Vagina (tissue), 2 donors: ENCODE measurements around the gene SETD5. TPM values are rescaled to one million over a fixed set of nuclear protein-coding genes. Genes with fewer than 3 reads are reported as not detected.

Source experiments
- DNase-seq, 2 donors: peaks; one replicate each; pipeline ENCODE4 v3.0.0-alpha.2; 2017; ENCODE audit errors: extremely low spot score in 2 of 2
- H3K27ac ChIP-seq: fragments of 200-600 bp; sonication (generic); one replicate; pipeline ENCODE4 v1.5.1; 2019
- H3K27me3 ChIP-seq: fragments of 200-600 bp; sonication (generic); one replicate; pipeline ENCODE4 v1.5.1; 2019
- H3K36me3 ChIP-seq, 2 donors: fragments of 200-600 bp; sonication (generic); one replicate each; pipeline ENCODE4 v1.5.1; 2017 to 2019
- H3K4me1 ChIP-seq: fragments of 200-600 bp; sonication (generic); one replicate; pipeline ENCODE4 v1.5.1; 2019
- H3K4me3 ChIP-seq, 2 donors: fragments of 200-600 bp; sonication (generic); 1 replicate in 1 of 2; 2 replicates in 1 of 2; pipeline ENCODE4 v1.5.1; 2016 to 2019
- H3K9me3 ChIP-seq: fragments of 200-600 bp; sonication (generic); one replicate; pipeline ENCODE4 v1.5.1; 2019
- POLR2A ChIP-seq, 2 donors: fragments of 450-650 bp; IDR thresholded peaks; one replicate each; pipeline ENCODE4 v1.6.1; 2017; ENCODE audit warnings: antibody characterized with exemption in 2 of 2, mild to moderate bottlenecking in 2 of 2, moderate library complexity in 2 of 2
- POLR2AphosphoS5 ChIP-seq, 2 donors: sonication (generic); formaldehyde crosslinking; IDR thresholded peaks; one replicate each; pipeline ENCODE4 v1.9.0; 2017; ENCODE audit warnings: antibody characterized with exemption in 2 of 2, mild to moderate bottlenecking in 2 of 2, low read depth in 1 of 2; ENCODE audit not compliant: insufficient read depth in 1 of 2
- intact Hi-C: fragments of 100-400 bp; cut with DNase I; formaldehyde crosslinking; loops from one replicate; pipeline ENCODE4 v1.15.1; 2023
- total RNA-seq: library from RNA; depleted of rRNA; stranded (reverse); fragments of >200 nt; gene quantifications from one replicate; pipeline ENCODE4 v1.2.3, GENCODE V29; 2016
- TF ChIP-seq, protein P1 (sequence below), 3 experiments: fragments of 450-650 bp in 2 of 3; fragments of 200-600 bp in 1 of 3; sonication (generic) in 1 of 3; IDR thresholded peaks; one replicate each; pipeline ENCODE4 v1.5.1; 2017 to 2019; ENCODE audit warnings: antibody characterized with exemption in 3 of 3, mild to moderate bottlenecking in 2 of 3, moderate library complexity in 2 of 3

The SETD5 gene
- total RNA-seq, 1 donor from 2014 or later: 110 TPM

DNA sequence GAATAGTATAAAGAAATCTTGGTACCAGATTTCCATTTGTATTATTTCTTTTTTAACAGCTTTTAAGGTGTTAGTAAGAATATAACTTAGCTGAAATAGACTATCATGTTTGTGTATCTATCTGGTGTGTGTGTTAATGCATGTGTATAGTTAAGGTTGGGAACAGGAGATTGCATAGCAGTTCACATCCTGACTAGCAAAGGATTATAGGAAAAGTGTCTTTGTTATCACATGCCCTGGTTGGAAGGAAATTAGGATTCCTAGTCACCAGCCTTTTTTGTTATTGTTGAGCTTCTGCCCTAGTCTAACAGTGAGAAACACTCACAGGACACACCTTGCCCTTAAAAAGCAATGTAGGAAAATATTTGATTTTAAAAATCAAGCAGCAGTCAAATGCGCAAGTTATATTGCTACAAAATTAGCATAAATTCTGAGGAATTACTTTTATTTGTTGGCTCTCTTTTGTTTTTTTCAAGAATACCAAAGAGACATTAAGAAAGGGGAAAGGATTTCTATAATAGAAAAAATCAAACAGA, 58.2 kb downstream of the SETD5 start:
- intact Hi-C loops: no loop called here
- Histone ChIP-seq H3K27me3 (no peaks in the 10 kb centered on the region), H3K4me1 (no peaks in the 10 kb centered on the region), H3K9me3 (no peaks in the 10 kb centered on the region), H3K36me3 (peaks cover 0 to 72% of the 10 kb centered on the region in 2 donors), H3K4me3 (no peak overlapping the region), H3K27ac (no peak overlapping the region)
- no peak for TF ChIP-seq POLR2A (IDR thresholded peaks at IDR 0.05)
- no peak for TF ChIP-seq POLR2AphosphoS5 (IDR thresholded peaks at IDR 0.05; ENCODE audit: insufficient read depth in 1 of 2, low read depth in 1 of 2)
- TF ChIP-seq, protein P1, sequence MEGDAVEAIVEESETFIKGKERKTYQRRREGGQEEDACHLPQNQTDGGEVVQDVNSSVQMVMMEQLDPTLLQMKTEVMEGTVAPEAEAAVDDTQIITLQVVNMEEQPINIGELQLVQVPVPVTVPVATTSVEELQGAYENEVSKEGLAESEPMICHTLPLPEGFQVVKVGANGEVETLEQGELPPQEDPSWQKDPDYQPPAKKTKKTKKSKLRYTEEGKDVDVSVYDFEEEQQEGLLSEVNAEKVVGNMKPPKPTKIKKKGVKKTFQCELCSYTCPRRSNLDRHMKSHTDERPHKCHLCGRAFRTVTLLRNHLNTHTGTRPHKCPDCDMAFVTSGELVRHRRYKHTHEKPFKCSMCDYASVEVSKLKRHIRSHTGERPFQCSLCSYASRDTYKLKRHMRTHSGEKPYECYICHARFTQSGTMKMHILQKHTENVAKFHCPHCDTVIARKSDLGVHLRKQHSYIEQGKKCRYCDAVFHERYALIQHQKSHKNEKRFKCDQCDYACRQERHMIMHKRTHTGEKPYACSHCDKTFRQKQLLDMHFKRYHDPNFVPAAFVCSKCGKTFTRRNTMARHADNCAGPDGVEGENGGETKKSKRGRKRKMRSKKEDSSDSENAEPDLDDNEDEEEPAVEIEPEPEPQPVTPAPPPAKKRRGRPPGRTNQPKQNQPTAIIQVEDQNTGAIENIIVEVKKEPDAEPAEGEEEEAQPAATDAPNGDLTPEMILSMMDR (IDR thresholded peaks at IDR 0.05): no peak
- DNase-seq: no peak

DNA sequence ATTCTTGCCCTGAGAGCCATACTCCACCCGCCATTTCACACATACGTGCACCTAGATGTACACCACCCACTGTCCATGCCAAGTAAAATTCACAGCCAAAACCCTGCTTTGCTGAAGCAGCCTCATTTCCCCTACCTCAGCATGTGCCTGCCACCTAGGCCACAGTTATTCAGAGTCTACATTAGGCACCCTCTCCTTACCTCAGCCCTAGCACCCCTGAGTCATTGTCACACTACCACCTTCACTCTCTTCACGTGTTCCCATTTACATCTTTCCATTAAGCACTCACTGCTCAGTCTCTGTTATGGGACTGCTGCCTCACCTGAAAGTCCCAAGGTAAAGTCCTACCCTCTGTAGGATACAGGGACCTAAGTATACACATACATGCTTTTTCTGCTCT, 70.0 kb downstream of the SETD5 start:
- Histone ChIP-seq H3K27ac (no peak overlapping the region), H3K9me3 (no peaks in the 10 kb centered on the region), H3K27me3 (no peaks in the 10 kb centered on the region), H3K4me3 (no peak overlapping the region), H3K36me3 (peaks cover 0 to 76% of the 10 kb centered on the region in 2 donors), H3K4me1 (no peaks in the 10 kb centered on the region)
- DNase-seq: no peak
- TF ChIP-seq, protein P1 (IDR thresholded peaks at IDR 0.05): no peak
- TF ChIP-seq POLR2A (IDR thresholded peaks at IDR 0.05) (no peak), POLR2AphosphoS5 (IDR thresholded peaks at IDR 0.05; ENCODE audit: insufficient read depth in 1 of 2, low read depth in 1 of 2) (no peak)
- intact Hi-C loops: no loop called here

DNA sequence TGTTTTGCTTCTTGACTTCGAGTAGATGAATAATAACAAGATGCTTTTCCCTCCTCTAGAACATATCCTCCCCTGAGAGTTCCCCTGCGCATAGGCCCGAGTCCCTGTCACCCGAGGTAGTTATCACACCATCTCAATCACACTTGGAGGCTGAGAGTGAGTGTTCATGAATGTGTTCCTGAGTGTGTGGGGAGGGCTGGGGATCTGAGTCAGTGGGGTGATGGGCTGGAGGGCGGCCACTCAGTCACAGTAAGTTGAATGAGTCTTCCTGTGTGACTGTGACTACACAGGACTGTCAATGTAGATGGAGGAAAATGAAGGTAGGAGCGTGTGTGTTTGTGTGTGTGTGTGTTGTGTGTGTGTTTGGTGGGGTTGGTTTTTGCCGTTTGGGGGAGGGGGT, 71.0 kb downstream of the SETD5 start:
- no peak for DNase-seq
- H3K27ac ChIP-seq: no peak overlapping the region
- TF ChIP-seq, protein P1 (IDR thresholded peaks at IDR 0.05): no peak
- TF ChIP-seq POLR2A (IDR thresholded peaks at IDR 0.05): no peak
- TF ChIP-seq POLR2AphosphoS5 (IDR thresholded peaks at IDR 0.05; ENCODE audit: insufficient read depth in 1 of 2, low read depth in 1 of 2): no peak
- H3K27me3 ChIP-seq: no peaks in the 10 kb centered on the region
- intact Hi-C loops: no loop called here
- no peaks in the 10 kb centered on the region for H3K9me3 ChIP-seq
- no peak overlapping the region for H3K4me3 ChIP-seq
- H3K4me1 ChIP-seq: no peaks in the 10 kb centered on the region
- peaks cover 0 to 78% of the 10 kb centered on the region in 2 donors for H3K36me3 ChIP-seq

DNA sequence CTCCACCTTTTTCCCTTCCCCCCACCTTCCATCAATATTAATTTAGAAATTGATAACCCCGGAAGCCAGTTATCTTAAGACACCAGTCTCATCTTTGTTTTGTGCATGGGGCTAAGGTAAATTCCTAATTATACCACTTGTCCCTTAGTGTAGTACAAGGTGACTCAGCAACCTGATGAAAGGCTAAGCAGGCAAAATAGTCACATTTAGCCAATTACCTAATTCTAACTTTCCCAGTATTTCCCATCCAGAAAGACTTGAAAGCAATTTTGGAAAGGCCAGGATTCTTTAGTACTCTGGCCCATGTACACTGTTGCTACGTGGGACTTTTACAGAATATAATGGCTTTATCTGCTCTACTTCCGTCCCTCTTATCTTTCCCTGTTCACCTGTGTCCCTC, 72.6 kb downstream of the SETD5 start:
- H3K36me3 ChIP-seq: peaks cover 0 to 79% of the 10 kb centered on the region in 2 donors
- intact Hi-C loops: no loop called here
- TF ChIP-seq, protein P1 (IDR thresholded peaks at IDR 0.05): no peak
- TF ChIP-seq POLR2AphosphoS5 (IDR thresholded peaks at IDR 0.05; ENCODE audit: insufficient read depth in 1 of 2, low read depth in 1 of 2) (no peak), POLR2A (IDR thresholded peaks at IDR 0.05) (no peak)

DNA sequence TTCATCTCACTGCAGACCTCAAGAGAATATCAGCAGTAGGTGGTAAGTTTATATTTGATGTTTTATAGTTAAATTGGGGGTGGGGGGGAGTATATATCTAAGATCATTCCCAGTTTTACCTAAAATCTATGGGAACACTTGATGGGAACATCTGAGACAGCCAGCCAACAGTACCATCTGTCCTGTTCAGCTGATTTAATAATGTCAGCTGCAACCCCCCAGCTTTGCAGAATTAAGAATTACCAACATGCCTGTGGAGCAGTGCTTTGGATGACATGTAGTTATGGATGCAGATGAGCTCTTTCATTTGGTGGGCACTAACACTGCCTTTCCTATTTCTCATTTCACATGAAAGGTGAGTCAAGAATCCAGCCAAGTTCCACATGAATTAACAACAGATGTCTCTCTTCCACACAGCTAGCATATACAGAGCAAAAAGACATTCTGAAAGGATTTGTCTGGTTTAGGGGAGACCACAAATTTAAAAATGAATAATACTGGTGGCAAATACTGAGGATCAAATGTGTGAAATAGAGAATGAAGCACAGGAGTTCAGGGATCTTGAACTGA, 76.2 kb downstream of the SETD5 start:
- no peak overlapping the region for H3K27ac ChIP-seq
- H3K27me3 ChIP-seq: no peaks in the 10 kb centered on the region
- DNase-seq: no peak
- no peak for TF ChIP-seq POLR2AphosphoS5 (IDR thresholded peaks at IDR 0.05; ENCODE audit: insufficient read depth in 1 of 2, low read depth in 1 of 2)
- TF ChIP-seq, protein P1 (IDR thresholded peaks at IDR 0.05): no peak
- TF ChIP-seq POLR2A (IDR thresholded peaks at IDR 0.05): no peak
- no peaks in the 10 kb centered on the region for H3K4me1 ChIP-seq
- no peak overlapping the region for H3K4me3 ChIP-seq
- intact Hi-C loops: no loop called here
- H3K9me3 ChIP-seq: no peaks in the 10 kb centered on the region
- H3K36me3 ChIP-seq: peaks cover 0 to 85% of the 10 kb centered on the region in 2 donors

More for the DNA sequence above, 72.6 kb downstream of the SETD5 start:
- no peak overlapping the region for H3K27ac ChIP-seq
- H3K4me1 ChIP-seq: no peaks in the 10 kb centered on the region
- no peak overlapping the region for H3K4me3 ChIP-seq
- no peak for DNase-seq
- H3K27me3 ChIP-seq: no peaks in the 10 kb centered on the region
- H3K9me3 ChIP-seq: no peaks in the 10 kb centered on the region
